Endothelial cell of hepatic sinusoid (primary cell): ENCODE measurements around the gene ABL2.

Experiments used
- in situ Hi-C: cut with HindIII; loops from 2 replicates; pipeline ENCODE4 v1.10.0; 2017; ENCODE audit warnings: low sequenced_read_pairs

ABL2 gene

GRCh38 chr1:179104611-179105250 lies 124.7 kb downstream of the ABL2 start:
- in situ Hi-C loops = loop anchor here (25.0 kb wide), 1 partner anchor 258 kb away; the partner anchor contains the start of gene AXDND1

GRCh38 chr1:179103999-179104398 lies 125.5 kb downstream of the ABL2 start:
- in situ Hi-C loops = loop anchor here (25.0 kb wide), 1 partner anchor 258 kb away; the partner anchor contains the start of gene AXDND1

GRCh38 chr1:179101566-179101965 lies 127.9 kb downstream of the ABL2 start:
- in situ Hi-C loops = loop anchor here (25.0 kb wide), 1 partner anchor 261 kb away; the partner anchor contains the start of gene AXDND1

DNA sequence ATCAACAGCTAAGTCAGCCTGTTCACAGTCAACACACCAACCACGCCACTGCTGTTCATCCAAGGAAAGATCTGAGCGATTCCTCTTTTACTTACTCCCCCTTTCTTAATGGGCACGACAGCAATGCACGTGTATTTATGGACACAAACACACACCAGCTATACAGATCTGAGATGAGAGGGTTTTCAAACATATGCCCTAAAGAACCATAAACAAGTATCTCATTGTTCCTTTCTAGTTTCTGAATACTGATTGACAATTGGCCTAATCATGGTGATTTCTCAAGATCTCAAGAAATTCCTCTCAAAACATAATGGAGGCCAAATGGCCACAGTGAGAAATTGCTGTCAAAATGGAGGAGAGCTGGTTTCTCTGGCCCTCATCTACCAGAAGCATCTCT lies 129.6 kb downstream of the ABL2 start:
- in situ Hi-C loops = loop anchor here (25.0 kb wide), 1 partner anchor 262 kb away; the partner anchor contains the start of gene AXDND1

GRCh38 chr1:179095924-179096323 lies 133.6 kb downstream of the ABL2 start:
- in situ Hi-C loops = no loop called here

- in situ Hi-C loops = no loop called here
Observed at GRCh38 chr1:179095377-179095776, 134.1 kb downstream of the ABL2 start.

GRCh38 chr1:179094818-179095217 lies 134.7 kb downstream of the ABL2 start:
- in situ Hi-C loops = no loop called here

DNA sequence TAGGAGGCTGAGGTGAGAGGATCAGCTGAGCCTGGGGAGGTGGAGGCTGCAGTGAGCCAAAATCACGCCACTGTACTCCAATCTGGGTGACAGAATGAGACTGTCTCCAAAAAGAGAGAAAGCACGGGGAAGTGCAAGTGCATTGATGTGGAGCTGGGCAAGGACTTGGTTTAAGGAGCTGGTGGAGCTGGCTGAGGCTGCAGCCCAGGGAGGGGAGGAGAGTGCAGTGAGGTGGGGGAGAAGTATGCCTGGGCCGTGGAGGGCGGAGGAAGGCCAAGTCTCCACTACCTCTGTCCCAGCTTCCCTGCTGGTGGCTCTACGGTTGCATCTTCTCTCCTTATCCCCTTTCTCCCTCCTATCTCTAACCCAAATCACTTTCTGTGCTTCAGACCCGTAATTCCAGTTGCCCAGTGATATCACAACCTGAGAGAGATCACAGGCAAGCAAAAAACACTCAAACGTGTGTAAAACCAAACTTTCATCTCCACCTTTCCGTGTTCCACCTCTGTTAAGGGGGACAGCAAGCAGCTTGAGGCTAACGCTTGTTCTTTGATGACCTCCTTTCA lies 136.5 kb downstream of the ABL2 start:
- in situ Hi-C loops = no loop called here

GRCh38 chr1:179091691-179092165 lies 137.7 kb downstream of the ABL2 start:
- in situ Hi-C loops = no loop called here

GRCh38 chr1:179090923-179091322 lies 138.6 kb downstream of the ABL2 start:
- in situ Hi-C loops = no loop called here

DNA sequence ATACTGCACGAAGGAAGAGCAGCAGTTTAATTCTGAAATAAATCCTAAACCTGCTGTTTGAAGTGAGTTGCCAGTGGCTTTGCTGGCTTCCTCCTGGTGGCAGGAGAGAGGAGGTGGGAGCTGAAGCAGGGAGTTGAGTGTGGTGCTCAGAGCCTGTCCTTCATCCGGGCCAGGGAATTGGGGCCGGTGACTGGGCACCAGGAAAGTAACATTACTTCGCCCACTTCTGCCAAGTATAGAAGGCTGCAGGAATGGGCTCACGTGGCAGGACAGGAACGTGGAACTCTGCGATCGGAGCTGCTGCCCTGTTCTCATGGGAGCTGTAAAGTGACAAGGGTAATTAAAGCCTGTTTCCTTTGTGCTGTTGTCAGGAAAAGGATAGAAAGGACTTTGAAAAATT lies 139.0 kb downstream of the ABL2 start:
- in situ Hi-C loops = no loop called here

DNA sequence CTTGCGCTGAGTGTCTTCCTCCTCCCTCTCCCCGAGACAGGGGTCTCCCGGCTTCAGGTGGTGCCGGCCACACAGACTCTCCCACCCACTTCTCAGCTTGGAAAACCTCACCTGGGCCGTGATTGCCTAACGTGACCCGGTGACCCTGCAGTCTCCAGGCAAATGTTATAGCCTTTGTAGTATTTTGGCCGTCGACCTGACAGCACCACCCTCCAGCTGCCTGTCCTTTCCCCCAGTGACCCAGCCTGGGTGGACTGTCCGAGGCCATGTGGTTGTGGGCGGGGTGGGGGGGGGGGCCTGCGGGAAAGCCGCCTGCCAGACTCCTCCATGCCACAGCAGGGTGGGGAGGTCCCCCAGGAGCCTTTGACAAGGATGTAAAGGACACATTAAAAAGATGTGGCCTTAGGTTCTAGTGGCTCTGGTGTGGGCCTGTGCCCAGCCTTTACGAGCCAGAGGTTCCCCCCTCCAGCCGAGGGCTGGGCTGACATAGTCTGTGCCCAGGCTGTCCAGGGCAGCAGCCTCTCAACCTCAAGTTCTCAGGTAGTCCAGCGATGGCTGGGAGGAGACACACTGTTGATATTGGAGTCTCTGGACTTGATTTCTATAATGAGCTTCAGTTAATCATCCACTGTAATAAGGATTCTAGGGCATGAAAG lies 139.5 kb downstream of the ABL2 start:
- in situ Hi-C loops = no loop called here

GRCh38 chr1:179087665-179088064 lies 141.8 kb downstream of the ABL2 start:
- in situ Hi-C loops = no loop called here

- in situ Hi-C loops = no loop called here
Observed at GRCh38 chr1:179083533-179083932, 145.9 kb downstream of the ABL2 start.

- in situ Hi-C loops = no loop called here
Observed at GRCh38 chr1:179082999-179083335, 146.5 kb downstream of the ABL2 start.

DNA sequence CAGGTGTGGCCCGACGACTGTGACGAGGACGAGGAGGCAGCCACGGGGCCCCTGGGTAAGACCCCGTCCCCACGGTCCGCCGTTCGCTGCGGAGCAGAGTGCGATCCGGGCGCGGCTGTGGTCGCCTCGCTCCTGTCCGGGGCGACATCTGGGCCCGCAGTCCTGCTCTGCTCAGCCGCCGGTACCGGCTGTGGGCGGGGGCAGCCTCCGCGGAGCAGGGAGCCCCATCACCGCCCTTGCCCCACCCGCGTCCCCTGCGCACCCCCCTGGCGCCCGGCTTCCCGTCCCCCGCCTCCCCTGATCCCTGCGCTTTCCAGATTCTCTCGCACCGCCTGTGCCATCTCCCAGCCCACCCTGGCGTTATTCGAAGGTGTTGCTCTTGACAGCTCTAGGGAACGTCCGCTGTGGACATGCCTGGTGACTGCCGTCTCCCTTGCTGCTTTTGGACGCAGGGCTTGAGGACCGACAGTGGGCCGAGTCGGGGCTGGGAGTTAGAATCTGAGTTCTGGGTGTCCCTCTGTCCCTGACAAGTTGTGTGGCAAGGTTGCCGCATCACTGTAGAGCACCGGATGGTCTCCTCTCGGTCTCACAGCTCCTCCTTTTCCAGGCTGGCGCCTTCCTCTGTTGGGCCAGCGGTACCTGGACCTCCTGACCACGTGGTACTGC lies 147.0 kb downstream of the ABL2 start:
- in situ Hi-C loops = no loop called here

DNA sequence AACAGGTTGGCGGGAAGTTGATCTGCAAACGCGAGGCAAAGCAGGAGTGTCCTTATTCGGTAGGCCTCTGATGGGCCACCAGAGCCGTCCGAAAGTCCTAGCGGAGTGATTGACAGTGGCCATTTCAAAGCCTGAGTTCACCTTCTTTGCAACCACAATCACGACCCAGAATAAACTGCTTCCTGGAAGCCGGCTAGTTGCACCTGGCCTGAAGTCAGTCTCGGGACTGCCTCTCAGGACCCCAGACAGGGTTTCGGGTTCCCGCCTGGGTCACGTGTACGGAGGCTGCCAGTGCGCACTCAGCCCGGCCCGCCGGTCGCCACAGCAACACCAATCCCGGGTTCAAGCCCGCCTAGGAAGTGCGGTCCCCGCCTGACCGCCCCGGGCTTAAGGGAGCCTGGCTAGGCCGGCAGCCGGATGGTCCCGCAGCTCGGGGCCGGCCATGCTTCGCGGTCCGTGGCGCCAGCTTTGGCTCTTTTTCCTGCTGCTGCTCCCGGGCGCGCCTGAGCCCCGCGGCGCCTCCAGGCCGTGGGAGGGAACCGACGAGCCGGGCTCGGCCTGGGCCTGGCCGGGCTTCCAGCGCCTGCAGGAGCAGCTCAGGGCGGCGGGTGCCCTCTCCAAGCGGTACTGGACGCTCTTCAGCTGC lies 147.7 kb downstream of the ABL2 start, which contains the start of gene TOR3A:
Gene TOR3A, plus strand, starts transcription at position 384 of the 646 bp plus-strand sequence. Its CDS starts 59 bp downstream, at position 443.
- in situ Hi-C loops = no loop called here

- in situ Hi-C loops = no loop called here
Observed at GRCh38 chr1:179080866-179081686, 148.4 kb downstream of the ABL2 start.

GRCh38 chr1:179079113-179079761 lies 150.2 kb downstream of the ABL2 start:
- in situ Hi-C loops = no loop called here
